Thyroid gland (tissue), 4 donors: ENCODE measurements around the gene TUBG1.

Source experiments
- POLR2A ChIP-seq, 2 donors: fragments of 450-650 bp; IDR thresholded peaks; one replicate each; pipeline ENCODE4 v1.6.1; 2017; ENCODE audit warnings: antibody characterized with exemption in 2 of 2, mild to moderate bottlenecking in 2 of 2, moderate library complexity in 1 of 2
- TF ChIP-seq, protein P1 (sequence below), 6 experiments: fragments of 200-600 bp in 3 of 6; fragments of 450-650 bp in 3 of 6; sonication (generic) in 3 of 6; IDR thresholded peaks; one replicate each; pipeline ENCODE4 v1.5.1; 2016 to 2019; ENCODE audit warnings: antibody characterized with exemption in 6 of 6, mild to moderate bottlenecking in 2 of 6, inconsistent platforms in 1 of 6, moderate library complexity in 1 of 6

DNA sequence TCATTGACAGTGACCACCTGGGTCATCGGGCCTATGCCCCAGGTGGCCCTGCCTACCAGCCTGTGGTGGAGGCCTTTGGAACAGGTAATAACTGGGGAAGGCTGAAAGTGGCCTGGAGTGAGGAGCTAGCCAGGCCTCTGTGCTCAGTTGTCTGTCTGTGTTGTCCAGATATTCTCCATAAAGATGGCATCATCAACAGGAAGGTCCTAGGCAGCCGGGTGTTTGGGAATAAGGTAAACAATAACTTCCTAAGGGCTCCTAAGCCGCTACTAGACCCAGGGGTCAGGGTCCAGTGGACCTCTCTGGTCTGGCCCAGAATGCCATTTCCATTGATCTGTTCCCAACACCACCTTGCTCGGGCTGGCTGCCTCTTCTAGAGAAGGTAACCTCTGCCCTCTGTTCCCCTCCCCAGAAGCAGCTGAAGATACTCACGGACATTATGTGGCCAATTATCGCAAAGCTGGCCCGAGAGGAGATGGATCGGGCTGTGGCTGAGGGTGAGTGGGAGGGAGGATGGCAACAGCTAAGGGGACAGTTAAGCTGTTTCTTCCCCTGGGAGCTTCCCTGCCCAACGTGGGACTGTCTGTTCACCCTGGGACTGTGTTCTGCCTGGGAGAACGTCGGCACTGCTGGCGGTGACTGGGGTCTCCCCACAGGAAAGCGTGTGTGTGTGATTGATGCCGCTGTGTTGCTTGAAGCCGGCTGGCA, 44.5 kb upstream of the TUBG1 start:
- TF ChIP-seq, protein P1, sequence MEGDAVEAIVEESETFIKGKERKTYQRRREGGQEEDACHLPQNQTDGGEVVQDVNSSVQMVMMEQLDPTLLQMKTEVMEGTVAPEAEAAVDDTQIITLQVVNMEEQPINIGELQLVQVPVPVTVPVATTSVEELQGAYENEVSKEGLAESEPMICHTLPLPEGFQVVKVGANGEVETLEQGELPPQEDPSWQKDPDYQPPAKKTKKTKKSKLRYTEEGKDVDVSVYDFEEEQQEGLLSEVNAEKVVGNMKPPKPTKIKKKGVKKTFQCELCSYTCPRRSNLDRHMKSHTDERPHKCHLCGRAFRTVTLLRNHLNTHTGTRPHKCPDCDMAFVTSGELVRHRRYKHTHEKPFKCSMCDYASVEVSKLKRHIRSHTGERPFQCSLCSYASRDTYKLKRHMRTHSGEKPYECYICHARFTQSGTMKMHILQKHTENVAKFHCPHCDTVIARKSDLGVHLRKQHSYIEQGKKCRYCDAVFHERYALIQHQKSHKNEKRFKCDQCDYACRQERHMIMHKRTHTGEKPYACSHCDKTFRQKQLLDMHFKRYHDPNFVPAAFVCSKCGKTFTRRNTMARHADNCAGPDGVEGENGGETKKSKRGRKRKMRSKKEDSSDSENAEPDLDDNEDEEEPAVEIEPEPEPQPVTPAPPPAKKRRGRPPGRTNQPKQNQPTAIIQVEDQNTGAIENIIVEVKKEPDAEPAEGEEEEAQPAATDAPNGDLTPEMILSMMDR (IDR thresholded peaks at IDR 0.05) = no peak
- TF ChIP-seq POLR2A (IDR thresholded peaks at IDR 0.05) = no peak
